Ascending aorta (tissue), 2 donors: ENCODE data around the gene TAS2R8. TPM values are rescaled to one million over a fixed set of nuclear protein-coding genes. Genes with fewer than 3 reads are reported as not detected.

Experiments
- DNase-seq, 2 donors: peaks; one replicate each; pipeline ENCODE4 v3.0.0-alpha.2; 2019; ENCODE audit warnings: low spot score in 2 of 2
- H3K27ac ChIP-seq, 2 donors: fragments of 200-600 bp; sonication (generic); one replicate each; pipeline ENCODE4 v1.5.1; 2016 to 2017; ENCODE audit warnings: mild to moderate bottlenecking in 1 of 2
- H3K27me3 ChIP-seq: fragments of 200-600 bp; sonication (generic); one replicate; pipeline ENCODE4 v1.5.1; 2017
- H3K36me3 ChIP-seq, 2 donors: fragments of 200-600 bp; sonication (generic); one replicate each; pipeline ENCODE4 v1.5.1; 2016
- H3K4me1 ChIP-seq, 2 donors: fragments of 200-600 bp; sonication (generic); one replicate each; pipeline ENCODE4 v1.5.1; 2016 to 2017; ENCODE audit warnings: mild to moderate bottlenecking in 1 of 2
- H3K4me3 ChIP-seq, 2 donors: fragments of 200-600 bp; sonication (generic); one replicate each; pipeline ENCODE4 v1.5.1; 2016 to 2017; ENCODE audit warnings: mild to moderate bottlenecking in 1 of 2
- H3K9me3 ChIP-seq, 2 donors: fragments of 200-600 bp; sonication (generic); one replicate each; pipeline ENCODE4 v1.5.1; 2016
- intact Hi-C: fragments of 100-400 bp; cut with DNase I; formaldehyde crosslinking; loops from one replicate; pipeline ENCODE4 v1.15.1; 2023
- total RNA-seq: library from RNA; depleted of rRNA; stranded (reverse); fragments of >200 nt; gene quantifications from one replicate; pipeline ENCODE4 v1.1.0, GENCODE V29; 2016
- TF ChIP-seq, protein P1 (sequence below), 3 experiments: fragments of 200-600 bp in 2 of 3; fragments of 450-650 bp in 1 of 3; sonication (generic) in 2 of 3; IDR thresholded peaks; one replicate each; pipeline ENCODE4 v1.5.1; 2016 to 2019; ENCODE audit warnings: antibody characterized with exemption in 3 of 3, mild to moderate bottlenecking in 1 of 3, moderate library complexity in 1 of 3

Gene TAS2R8, protein sequence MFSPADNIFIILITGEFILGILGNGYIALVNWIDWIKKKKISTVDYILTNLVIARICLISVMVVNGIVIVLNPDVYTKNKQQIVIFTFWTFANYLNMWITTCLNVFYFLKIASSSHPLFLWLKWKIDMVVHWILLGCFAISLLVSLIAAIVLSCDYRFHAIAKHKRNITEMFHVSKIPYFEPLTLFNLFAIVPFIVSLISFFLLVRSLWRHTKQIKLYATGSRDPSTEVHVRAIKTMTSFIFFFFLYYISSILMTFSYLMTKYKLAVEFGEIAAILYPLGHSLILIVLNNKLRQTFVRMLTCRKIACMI
- total RNA-seq, result not detected

DNA sequence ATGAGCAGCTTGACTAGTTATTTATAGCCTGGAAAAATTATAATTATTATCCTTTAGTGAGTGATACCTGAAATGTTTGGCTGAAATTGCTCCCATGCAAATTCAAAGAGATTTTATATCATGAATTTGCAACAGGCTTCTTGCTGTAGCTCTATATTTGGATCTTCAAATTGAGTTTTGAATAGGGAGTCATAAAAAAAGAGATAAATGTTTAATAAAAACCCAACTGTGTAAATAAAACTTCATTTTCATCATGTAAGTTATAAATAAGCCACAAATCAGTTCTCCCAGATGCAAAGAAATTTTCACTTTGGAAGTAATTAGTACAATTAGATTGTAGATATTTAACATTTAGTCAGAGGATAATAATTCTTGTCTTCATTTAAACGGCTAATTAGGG lies at the start of gene TAS2R8:
Gene TAS2R8, minus strand, starts transcription at position 101 of the 400 bp plus-strand sequence. CDS start 306 bp downstream, outside the sequence.
- no peaks in the 10 kb centered on the region for H3K9me3 ChIP-seq

DNA sequence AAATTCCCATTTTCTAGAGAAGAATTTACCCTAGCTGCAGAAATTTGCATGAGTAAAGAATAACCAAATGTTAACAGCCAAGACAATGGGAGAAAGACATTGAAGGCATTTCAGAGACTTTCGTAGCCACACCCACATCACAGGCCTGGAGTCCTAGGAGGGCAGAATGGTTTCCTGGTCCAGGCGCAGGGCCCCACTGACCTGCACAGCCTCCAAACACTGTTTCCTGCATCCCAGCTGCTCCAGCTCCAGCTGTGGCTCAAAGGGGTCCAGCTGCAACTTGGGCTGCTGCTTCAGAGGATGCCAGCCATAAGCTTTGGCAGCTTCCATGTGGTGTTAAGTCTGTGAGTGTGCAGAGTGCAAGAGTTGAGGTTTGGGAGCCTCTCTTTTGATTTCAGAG lies 48.7 kb upstream of the TAS2R8 start:
- H3K36me3 ChIP-seq, result peaks cover 0 to 21% of the 10 kb centered on the region in 2 donors
- H3K4me1 ChIP-seq, result no peaks in the 10 kb centered on the region
- peaks cover 0 to 18% of the 10 kb centered on the region in 2 donors for H3K9me3 ChIP-seq
- no peak for DNase-seq
- no peak overlapping the region for H3K4me3 ChIP-seq
- TF ChIP-seq, protein P1, sequence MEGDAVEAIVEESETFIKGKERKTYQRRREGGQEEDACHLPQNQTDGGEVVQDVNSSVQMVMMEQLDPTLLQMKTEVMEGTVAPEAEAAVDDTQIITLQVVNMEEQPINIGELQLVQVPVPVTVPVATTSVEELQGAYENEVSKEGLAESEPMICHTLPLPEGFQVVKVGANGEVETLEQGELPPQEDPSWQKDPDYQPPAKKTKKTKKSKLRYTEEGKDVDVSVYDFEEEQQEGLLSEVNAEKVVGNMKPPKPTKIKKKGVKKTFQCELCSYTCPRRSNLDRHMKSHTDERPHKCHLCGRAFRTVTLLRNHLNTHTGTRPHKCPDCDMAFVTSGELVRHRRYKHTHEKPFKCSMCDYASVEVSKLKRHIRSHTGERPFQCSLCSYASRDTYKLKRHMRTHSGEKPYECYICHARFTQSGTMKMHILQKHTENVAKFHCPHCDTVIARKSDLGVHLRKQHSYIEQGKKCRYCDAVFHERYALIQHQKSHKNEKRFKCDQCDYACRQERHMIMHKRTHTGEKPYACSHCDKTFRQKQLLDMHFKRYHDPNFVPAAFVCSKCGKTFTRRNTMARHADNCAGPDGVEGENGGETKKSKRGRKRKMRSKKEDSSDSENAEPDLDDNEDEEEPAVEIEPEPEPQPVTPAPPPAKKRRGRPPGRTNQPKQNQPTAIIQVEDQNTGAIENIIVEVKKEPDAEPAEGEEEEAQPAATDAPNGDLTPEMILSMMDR (IDR thresholded peaks at IDR 0.05), result no peak
- intact Hi-C loops, result no loop called here
- no peaks in the 10 kb centered on the region for H3K27me3 ChIP-seq
- H3K27ac ChIP-seq, result no peak overlapping the region

More for the DNA sequence above, at the start of gene TAS2R8:
- no peak for DNase-seq
- no peaks in the 10 kb centered on the region for H3K4me1 ChIP-seq
- H3K27me3 ChIP-seq, result no peaks in the 10 kb centered on the region
- intact Hi-C loops, result no loop called here
- no peak within 1 kb of the TSS for H3K27ac ChIP-seq
- H3K36me3 ChIP-seq, result no peaks in the 10 kb centered on the region
- TF ChIP-seq, protein P1 (IDR thresholded peaks at IDR 0.05), result no peak
- no peak within 1 kb of the TSS for H3K4me3 ChIP-seq

DNA sequence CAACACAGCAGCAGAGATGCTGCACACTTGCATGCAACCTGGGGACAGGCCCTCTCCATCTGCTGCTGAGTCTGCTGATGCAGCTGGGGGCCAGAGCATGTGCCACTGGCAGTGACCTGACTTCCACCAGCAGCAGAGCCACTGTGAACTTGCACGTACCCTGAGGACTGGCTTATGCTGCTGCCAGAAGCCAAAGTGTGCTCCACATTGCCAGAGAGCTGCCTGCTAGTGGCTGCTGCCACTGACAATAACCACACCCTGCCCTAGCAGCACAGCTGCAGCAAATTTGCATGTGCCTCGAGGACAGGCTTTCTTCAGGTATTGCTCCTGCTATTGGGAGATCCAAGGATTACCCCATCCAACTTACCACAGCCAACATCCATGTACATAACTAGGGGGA lies 46.7 kb upstream of the TAS2R8 start:
- H3K27ac ChIP-seq, result no peak overlapping the region
- H3K9me3 ChIP-seq, result peaks cover 0 to 18% of the 10 kb centered on the region in 2 donors
- no peaks in the 10 kb centered on the region for H3K27me3 ChIP-seq
- H3K4me3 ChIP-seq, result no peak overlapping the region
- H3K4me1 ChIP-seq, result no peaks in the 10 kb centered on the region
- TF ChIP-seq, protein P1 (IDR thresholded peaks at IDR 0.05), result no peak
- peaks cover 0 to 15% of the 10 kb centered on the region in 2 donors for H3K36me3 ChIP-seq
- no peak for DNase-seq
- intact Hi-C loops, result no loop called here

DNA sequence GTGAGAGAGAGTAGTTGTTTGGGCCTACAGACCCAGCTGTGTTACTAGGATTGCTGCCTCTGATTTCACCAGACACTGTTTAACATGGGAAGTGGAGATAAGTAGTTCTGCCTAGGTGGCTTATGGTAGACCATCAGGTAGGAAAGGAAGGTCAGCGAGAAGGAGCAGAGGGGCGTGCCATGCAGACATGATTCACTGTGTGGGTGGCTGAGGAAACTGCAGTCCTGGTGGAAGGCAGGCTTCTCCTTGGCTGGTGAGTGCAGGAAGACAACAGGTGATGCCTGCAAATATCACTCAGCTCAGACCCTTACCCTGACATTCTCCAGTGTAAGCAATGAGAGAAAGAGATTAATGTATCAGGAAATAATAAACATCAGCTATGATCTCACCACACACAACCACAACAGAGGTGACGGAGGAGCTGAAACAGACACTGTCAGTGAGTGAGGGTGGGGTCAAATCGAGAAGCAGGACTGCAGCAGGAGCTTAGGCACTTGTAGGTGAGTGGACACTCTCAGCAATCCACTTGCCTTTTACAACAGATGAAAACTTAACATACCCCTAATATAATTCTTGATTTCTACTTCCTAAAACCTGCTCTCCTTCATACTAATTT lies 44.3 kb upstream of the TAS2R8 start:
- TF ChIP-seq, protein P1 (IDR thresholded peaks at IDR 0.05), result no peak
- Histone ChIP-seq H3K27me3 (no peaks in the 10 kb centered on the region), H3K36me3 (peaks cover 0 to 8% of the 10 kb centered on the region in 2 donors), H3K4me1 (no peaks in the 10 kb centered on the region), H3K4me3 (no peak overlapping the region), H3K27ac (no peak overlapping the region), H3K9me3 (peaks cover 0 to 5% of the 10 kb centered on the region in 2 donors)
- intact Hi-C loops, result no loop called here
- no peak for DNase-seq

DNA sequence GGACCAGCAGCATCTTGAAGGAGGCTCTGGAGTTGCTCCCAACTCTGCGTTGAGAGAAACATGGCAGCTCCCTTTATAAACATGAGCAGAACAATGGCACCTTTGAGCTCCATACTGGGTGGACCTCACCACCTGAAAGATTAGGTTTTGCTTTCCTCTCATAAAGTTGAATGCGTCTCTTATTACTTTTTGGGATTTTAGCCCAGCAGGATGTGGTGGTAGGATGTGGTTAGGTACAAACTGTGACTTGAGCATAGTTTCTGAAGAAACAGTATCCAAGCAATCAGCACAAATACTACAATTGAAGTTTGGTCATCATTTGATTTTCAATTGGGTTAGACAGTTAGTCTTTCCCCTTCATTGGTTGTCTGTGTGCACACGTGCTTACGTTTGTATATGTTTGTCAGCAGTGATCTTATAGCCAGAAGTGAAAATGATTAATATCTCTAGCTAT lies 42.4 kb upstream of the TAS2R8 start, which contains the start of gene PRR4:
Gene PRR4, minus strand, starts transcription at position 51 of the 454 bp plus-strand sequence. Its CDS starts 38 bp downstream, at position 13.
- no peaks in the 10 kb centered on the region for H3K9me3 ChIP-seq
- no peak for DNase-seq
- intact Hi-C loops, result no loop called here
- no peaks in the 10 kb centered on the region for H3K27me3 ChIP-seq
- no peaks in the 10 kb centered on the region for H3K36me3 ChIP-seq
- H3K4me3 ChIP-seq, result no peak within 1 kb of the TSS
- TF ChIP-seq, protein P1 (IDR thresholded peaks at IDR 0.05), result no peak
- H3K27ac ChIP-seq, result no peak within 1 kb of the TSS
- no peaks in the 10 kb centered on the region for H3K4me1 ChIP-seq
